ENCODE data around the gene PLPP2. TPM values are rescaled to one million over a fixed set of nuclear protein-coding genes. Genes with fewer than 3 reads are reported as not detected.

PLPP2 gene
- total RNA-seq, 1 donor from 2014 or later = 1.9 TPM

- no peaks in the 10 kb centered on the region for H3K9me3 Mint-ChIP-seq (ENCODE audit: unreplicated experiment)
- no peak overlapping the region for H3K4me3 Mint-ChIP-seq (ENCODE audit: unreplicated experiment)
- no peak for DNase-seq (ENCODE audit: extremely low spot score, unreplicated experiment)
- H3K27ac Mint-ChIP-seq (ENCODE audit: unreplicated experiment) = no peak overlapping the region
- H3K36me3 Mint-ChIP-seq (ENCODE audit: unreplicated experiment) = no peaks in the 10 kb centered on the region
- no peaks in the 10 kb centered on the region for H3K4me1 Mint-ChIP-seq (ENCODE audit: unreplicated experiment)
- peaks cover 6% of the 10 kb centered on the region for H3K27me3 Mint-ChIP-seq (ENCODE audit: unreplicated experiment)
- TF ChIP-seq, protein P1, sequence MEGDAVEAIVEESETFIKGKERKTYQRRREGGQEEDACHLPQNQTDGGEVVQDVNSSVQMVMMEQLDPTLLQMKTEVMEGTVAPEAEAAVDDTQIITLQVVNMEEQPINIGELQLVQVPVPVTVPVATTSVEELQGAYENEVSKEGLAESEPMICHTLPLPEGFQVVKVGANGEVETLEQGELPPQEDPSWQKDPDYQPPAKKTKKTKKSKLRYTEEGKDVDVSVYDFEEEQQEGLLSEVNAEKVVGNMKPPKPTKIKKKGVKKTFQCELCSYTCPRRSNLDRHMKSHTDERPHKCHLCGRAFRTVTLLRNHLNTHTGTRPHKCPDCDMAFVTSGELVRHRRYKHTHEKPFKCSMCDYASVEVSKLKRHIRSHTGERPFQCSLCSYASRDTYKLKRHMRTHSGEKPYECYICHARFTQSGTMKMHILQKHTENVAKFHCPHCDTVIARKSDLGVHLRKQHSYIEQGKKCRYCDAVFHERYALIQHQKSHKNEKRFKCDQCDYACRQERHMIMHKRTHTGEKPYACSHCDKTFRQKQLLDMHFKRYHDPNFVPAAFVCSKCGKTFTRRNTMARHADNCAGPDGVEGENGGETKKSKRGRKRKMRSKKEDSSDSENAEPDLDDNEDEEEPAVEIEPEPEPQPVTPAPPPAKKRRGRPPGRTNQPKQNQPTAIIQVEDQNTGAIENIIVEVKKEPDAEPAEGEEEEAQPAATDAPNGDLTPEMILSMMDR (IDR thresholded peaks at IDR 0.05) = no peak
Measured at GRCh38 chr19:283395-283794, 7.8 kb downstream of the PLPP2 start.

DNA sequence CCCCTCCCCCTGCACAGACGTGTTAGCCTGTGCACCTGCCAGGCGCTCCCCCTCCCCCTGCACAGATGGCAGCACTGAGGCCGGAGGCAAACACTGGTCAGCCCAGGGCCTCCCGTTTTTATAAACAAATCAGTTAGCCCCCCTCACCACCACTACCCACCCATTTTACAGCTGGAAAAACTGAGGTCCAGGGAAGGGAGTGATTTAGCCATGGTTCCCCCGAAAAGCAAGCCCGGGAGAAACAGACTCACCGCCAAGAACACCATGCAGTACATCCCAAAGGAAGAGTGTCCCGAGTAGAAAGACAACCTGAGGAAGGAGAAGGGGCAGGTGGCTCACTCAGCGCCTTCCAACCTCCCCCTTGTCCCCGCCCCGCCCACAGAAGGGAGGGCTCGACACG lies 8.7 kb downstream of the PLPP2 start:
- Mint-ChIP-seq H3K9me3 (ENCODE audit: unreplicated experiment) (no peaks in the 10 kb centered on the region), H3K4me3 (ENCODE audit: unreplicated experiment) (no peak overlapping the region)
- no peak for DNase-seq (ENCODE audit: extremely low spot score, unreplicated experiment)

GRCh38 chr19:281992-282391 lies 9.2 kb downstream of the PLPP2 start:
- no peak for DNase-seq (ENCODE audit: extremely low spot score, unreplicated experiment)
- TF ChIP-seq, protein P1 (IDR thresholded peaks at IDR 0.05) = no peak
- H3K36me3 Mint-ChIP-seq (ENCODE audit: unreplicated experiment) = no peaks in the 10 kb centered on the region
- H3K9me3 Mint-ChIP-seq (ENCODE audit: unreplicated experiment) = no peaks in the 10 kb centered on the region
- H3K27me3 Mint-ChIP-seq (ENCODE audit: unreplicated experiment) = peaks cover 13% of the 10 kb centered on the region
- H3K4me3 Mint-ChIP-seq (ENCODE audit: unreplicated experiment) = no peak overlapping the region
- H3K27ac Mint-ChIP-seq (ENCODE audit: unreplicated experiment) = no peak overlapping the region
- H3K4me1 Mint-ChIP-seq (ENCODE audit: unreplicated experiment) = no peaks in the 10 kb centered on the region

More for the DNA sequence above, 8.7 kb downstream of the PLPP2 start:
- no peak overlapping the region for H3K27ac Mint-ChIP-seq (ENCODE audit: unreplicated experiment)
- H3K4me1 Mint-ChIP-seq (ENCODE audit: unreplicated experiment) = no peaks in the 10 kb centered on the region
- TF ChIP-seq, protein P1 (IDR thresholded peaks at IDR 0.05) = no peak
- H3K36me3 Mint-ChIP-seq (ENCODE audit: unreplicated experiment) = no peaks in the 10 kb centered on the region
- H3K27me3 Mint-ChIP-seq (ENCODE audit: unreplicated experiment) = peaks cover 8% of the 10 kb centered on the region

DNA sequence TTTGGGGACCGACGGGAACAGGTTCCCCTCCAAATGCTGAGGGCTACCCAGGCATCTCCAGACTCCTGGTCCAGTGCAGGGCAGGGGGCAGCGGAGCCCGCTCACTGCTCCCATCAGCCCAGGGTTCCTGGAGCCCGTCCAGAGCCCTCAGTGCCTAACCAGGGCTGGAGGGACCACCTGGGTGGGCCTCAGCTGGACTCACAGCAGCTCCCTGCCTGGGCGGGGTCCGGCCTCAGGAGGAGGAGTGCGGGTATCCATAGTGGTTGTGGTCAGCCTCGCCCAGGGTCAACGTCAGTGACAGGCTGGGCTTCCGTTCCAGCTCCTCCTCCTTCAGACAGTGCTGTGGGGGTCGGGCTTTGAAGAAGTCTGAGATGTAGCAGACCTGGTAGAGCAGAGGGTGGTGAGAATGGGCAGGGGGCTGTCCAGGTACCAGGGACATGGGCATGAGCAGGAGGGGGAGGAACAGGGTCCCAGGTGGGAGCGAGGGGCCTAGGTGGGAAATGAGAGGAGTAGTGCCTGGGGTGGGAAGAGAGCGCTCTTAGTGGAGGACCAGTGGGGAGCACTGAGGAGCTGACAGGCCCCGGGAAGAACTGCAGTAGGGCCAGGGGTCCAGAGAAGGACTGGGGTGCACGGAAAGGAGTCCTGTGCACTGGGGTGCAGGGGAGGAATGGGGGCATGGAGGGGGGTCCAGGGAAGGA lies 9.9 kb downstream of the PLPP2 start:
- DNase-seq (ENCODE audit: extremely low spot score, unreplicated experiment) = no peak
- Mint-ChIP-seq H3K27me3 (ENCODE audit: unreplicated experiment) (peaks cover 16% of the 10 kb centered on the region), H3K36me3 (ENCODE audit: unreplicated experiment) (no peaks in the 10 kb centered on the region), H3K4me3 (ENCODE audit: unreplicated experiment) (no peak overlapping the region), H3K9me3 (ENCODE audit: unreplicated experiment) (no peaks in the 10 kb centered on the region), H3K4me1 (ENCODE audit: unreplicated experiment) (no peaks in the 10 kb centered on the region), H3K27ac (ENCODE audit: unreplicated experiment) (no peak overlapping the region)
- TF ChIP-seq, protein P1 (IDR thresholded peaks at IDR 0.05) = no peak

DNA sequence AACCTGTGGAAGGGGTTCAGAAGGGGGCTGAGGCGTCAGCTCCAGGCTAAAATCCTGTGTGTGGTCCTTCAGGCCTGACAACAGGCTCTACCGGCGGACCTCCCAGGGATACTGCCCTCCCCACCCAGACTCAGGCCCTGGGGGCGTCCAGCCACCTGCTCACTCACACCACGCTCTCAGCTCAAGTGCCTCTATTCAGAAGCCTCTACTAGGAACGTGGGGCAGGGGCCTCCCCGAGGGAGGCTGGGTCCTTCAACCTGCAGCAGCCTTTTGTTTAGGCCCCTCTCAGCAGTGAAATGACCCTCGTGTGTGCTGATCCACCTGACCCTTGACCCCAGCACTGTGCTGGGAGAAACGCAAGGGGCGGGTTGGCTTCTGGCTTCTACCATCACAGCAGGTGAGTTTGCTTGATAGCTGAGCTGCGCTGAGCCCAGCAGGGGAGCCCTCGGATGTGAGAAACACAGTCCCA lies 10.6 kb downstream of the PLPP2 start:
- Mint-ChIP-seq H3K27me3 (ENCODE audit: unreplicated experiment) (peaks cover 22% of the 10 kb centered on the region), H3K27ac (ENCODE audit: unreplicated experiment) (no peak overlapping the region), H3K4me3 (ENCODE audit: unreplicated experiment) (no peak overlapping the region), H3K36me3 (ENCODE audit: unreplicated experiment) (no peaks in the 10 kb centered on the region), H3K9me3 (ENCODE audit: unreplicated experiment) (no peaks in the 10 kb centered on the region), H3K4me1 (ENCODE audit: unreplicated experiment) (no peaks in the 10 kb centered on the region)
- TF ChIP-seq, protein P1 (IDR thresholded peaks at IDR 0.05) = no peak
- DNase-seq (ENCODE audit: extremely low spot score, unreplicated experiment) = no peak

Data from osteocyte (in vitro differentiated cells).